ENCODE data around the gene CLEC11A.

The CLEC11A gene

GRCh38 chr19:50739132-50739913 lies 16.2 kb downstream of the CLEC11A start:
- H3K4me3 ChIP-seq (ENCODE audit: low read length) = no peak overlapping the region

GRCh38 chr19:50739914-50740426 lies 16.8 kb downstream of the CLEC11A start:
- Histone ChIP-seq H3K27ac (ENCODE audit: low read depth, low read length) (no peak overlapping the region), H3K4me1 (ENCODE audit: control insufficient read depth, low read length) (no peaks in the 10 kb centered on the region), H3K27me3 (ENCODE audit: control insufficient read depth, low read length) (0 out of 2 replicates have a peak, but pooled peaks cover 5% of the 10 kb centered on the region), H3F3A (ENCODE audit: control insufficient read depth, insufficient read depth) (no peaks in the 10 kb centered on the region), H3K4me2 (ENCODE audit: low read length) (no peak overlapping the region), H3K79me2 (ENCODE audit: control insufficient read depth, low read length) (no peaks in the 10 kb centered on the region), H3K9me3 (ENCODE audit: control insufficient read depth, insufficient read depth, low read length) (no peaks in the 10 kb centered on the region), H3K9me2 (replicated peaks; ENCODE audit: control insufficient read depth, low read length) (no peaks in the 10 kb centered on the region), H3K4me3 (ENCODE audit: low read length) (no peak overlapping the region), H4K20me1 (ENCODE audit: control insufficient read depth, insufficient read depth, low read depth, low read length) (no peaks in the 10 kb centered on the region), H3K36me3 (ENCODE audit: control insufficient read depth, low read length) (no peaks in the 10 kb centered on the region)
- TF ChIP-seq CTCF (IDR thresholded peaks at IDR 0.05; ENCODE audit: low read depth, low read length, poor library complexity, severe bottlenecking) (no peak), EZH2phosphoT487 (IDR thresholded peaks at IDR 0.05; ENCODE audit: borderline replicate concordance, low read length) (no peak)

More at GRCh38 chr19:50739132-50739913, 16.2 kb downstream of the CLEC11A start:
- Histone ChIP-seq H4K20me1 (ENCODE audit: control insufficient read depth, insufficient read depth, low read depth, low read length) (no peaks in the 10 kb centered on the region), H3K79me2 (ENCODE audit: control insufficient read depth, low read length) (no peaks in the 10 kb centered on the region), H3K36me3 (ENCODE audit: control insufficient read depth, low read length) (no peaks in the 10 kb centered on the region), H3K27ac (ENCODE audit: low read depth, low read length) (no peak overlapping the region), H3K27me3 (ENCODE audit: control insufficient read depth, low read length) (0 out of 2 replicates have a peak, but pooled peaks cover 5% of the 10 kb centered on the region), H3F3A (ENCODE audit: control insufficient read depth, insufficient read depth) (no peaks in the 10 kb centered on the region), H3K9me2 (replicated peaks; ENCODE audit: control insufficient read depth, low read length) (no peaks in the 10 kb centered on the region), H3K4me2 (ENCODE audit: low read length) (no peak overlapping the region), H3K9me3 (ENCODE audit: control insufficient read depth, insufficient read depth, low read length) (no peaks in the 10 kb centered on the region), H3K4me1 (ENCODE audit: control insufficient read depth, low read length) (no peaks in the 10 kb centered on the region)
- TF ChIP-seq CTCF (IDR thresholded peaks at IDR 0.05; ENCODE audit: low read depth, low read length, poor library complexity, severe bottlenecking) (no peak), EZH2phosphoT487 (IDR thresholded peaks at IDR 0.05; ENCODE audit: borderline replicate concordance, low read length) (no peak)

- Histone ChIP-seq H3K79me2 (ENCODE audit: control insufficient read depth, low read length) (no peaks in the 10 kb centered on the region), H3K9me3 (ENCODE audit: control insufficient read depth, insufficient read depth, low read length) (no peaks in the 10 kb centered on the region), H3K27me3 (ENCODE audit: control insufficient read depth, low read length) (no peaks in the 10 kb centered on the region), H3K36me3 (ENCODE audit: control insufficient read depth, low read length) (no peaks in the 10 kb centered on the region), H3K4me2 (ENCODE audit: low read length) (no peak overlapping the region), H4K20me1 (ENCODE audit: control insufficient read depth, insufficient read depth, low read depth, low read length) (no peaks in the 10 kb centered on the region), H3F3A (ENCODE audit: control insufficient read depth, insufficient read depth) (no peaks in the 10 kb centered on the region), H3K27ac (ENCODE audit: low read depth, low read length) (no peak overlapping the region), H3K4me1 (ENCODE audit: control insufficient read depth, low read length) (no peaks in the 10 kb centered on the region), H3K9me2 (replicated peaks; ENCODE audit: control insufficient read depth, low read length) (no peaks in the 10 kb centered on the region), H3K4me3 (ENCODE audit: low read length) (no peak overlapping the region)
- TF ChIP-seq EZH2phosphoT487 (IDR thresholded peaks at IDR 0.05; ENCODE audit: borderline replicate concordance, low read length) (no peak), CTCF (IDR thresholded peaks at IDR 0.05; ENCODE audit: low read depth, low read length, poor library complexity, severe bottlenecking) (no peak)
Observed at GRCh38 chr19:50741179-50741933, 18.2 kb downstream of the CLEC11A start.
